GM19455 (cell line): ENCODE measurements around the gene EMC8.
A peak's percentile ranks its signal among the peaks of the same experiment; 100 is the strongest.
"Not testable (repeated sequence)": the region's sequence is repeated elsewhere in the genome, so short reads cannot be mapped to it uniquely, and the experiment has no call there.

Source experiments
- ATAC-seq: cut with Tn5 transposase; IDR thresholded peaks from one replicate; pipeline ENCODE4 v1.9.1; 2021; ENCODE audit not compliant: unreplicated experiment

Gene EMC8

GRCh38 chr16:85816159-85816558, 16.8 kb upstream of the EMC8 start:
- ATAC-seq: no peak

DNA sequence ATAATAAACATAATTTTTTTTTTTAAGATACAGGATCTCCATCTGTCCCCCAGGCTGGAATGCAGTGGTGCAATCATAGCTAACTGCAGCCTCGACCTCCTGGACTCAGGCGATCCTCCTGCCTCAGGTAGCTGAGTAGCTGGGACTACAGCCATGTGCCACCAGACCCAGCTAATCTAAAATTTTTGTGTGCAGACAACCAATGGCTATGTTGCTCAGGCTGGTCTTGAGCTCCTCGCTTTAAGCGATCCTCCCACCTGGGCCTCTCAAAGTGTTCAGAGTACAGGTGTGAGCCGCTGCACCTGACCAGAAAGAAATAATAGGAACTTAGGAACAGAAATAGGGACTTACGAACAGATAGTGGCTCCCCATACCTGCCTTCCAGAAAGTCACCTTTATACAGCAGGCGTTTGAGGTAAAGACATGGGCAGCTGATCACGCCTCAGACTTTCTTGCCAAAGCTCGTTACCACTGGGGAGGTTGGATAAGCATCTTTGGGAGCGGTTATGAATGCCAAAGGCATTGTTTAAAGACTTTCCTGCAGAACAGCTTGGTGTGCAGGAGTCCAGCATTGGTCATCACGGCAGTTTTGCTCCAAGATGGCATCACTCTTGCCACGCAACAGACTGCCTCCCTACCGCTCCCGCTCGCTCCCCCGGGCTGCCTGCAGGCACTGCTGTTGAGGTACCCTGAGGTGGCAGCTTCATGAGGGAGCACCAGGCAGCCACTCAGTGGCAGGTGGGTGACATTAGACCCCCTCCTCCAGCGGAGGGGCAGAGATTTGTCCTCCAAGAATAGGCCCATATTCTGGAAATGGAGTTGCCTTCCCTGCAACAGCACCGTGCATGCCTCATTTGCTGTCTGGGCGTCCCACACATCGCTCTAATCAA, 13.7 kb upstream of the EMC8 start:
- ATAC-seq: no peak

DNA sequence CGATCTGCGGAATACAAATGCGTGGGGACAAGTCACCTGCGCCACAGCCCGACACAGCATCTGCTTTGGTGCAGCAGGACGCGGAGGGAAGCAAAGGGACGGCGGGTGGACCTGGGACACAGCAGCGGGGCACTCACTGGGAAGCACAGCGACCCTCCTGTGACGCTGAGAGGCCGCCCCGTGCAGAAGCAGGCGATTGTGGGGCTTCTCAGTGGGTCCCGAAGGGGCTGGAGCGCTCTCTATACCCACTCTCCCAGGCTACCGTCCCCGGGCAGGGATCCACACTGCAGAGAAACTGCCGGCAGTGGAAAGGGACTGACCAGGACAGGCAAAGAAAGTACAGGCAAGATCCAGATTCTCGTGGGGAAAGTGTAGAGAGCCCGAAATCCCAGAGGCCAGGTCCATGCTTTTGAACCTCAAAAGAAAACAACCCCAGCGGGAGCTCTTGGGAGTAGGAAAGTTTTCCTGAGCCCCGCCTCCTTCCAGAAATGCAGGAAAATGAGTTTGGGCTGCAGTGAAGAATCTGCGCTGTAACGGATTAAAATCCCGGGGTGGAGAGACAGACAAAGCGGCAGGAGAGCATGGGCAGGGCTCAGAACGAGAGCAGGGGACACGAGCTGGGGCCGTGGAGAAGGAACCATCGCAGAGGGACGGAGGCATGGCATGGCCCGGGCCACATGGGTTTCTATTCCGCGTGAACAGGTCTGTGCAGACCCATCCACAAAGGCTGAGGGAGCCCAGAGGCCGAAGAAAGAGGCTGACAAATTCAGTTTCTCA, 12.9 kb upstream of the EMC8 start:
- no peak for ATAC-seq

- no peak for ATAC-seq
Observed at GRCh38 chr16:85810742-85811115, 11.4 kb upstream of the EMC8 start.

DNA sequence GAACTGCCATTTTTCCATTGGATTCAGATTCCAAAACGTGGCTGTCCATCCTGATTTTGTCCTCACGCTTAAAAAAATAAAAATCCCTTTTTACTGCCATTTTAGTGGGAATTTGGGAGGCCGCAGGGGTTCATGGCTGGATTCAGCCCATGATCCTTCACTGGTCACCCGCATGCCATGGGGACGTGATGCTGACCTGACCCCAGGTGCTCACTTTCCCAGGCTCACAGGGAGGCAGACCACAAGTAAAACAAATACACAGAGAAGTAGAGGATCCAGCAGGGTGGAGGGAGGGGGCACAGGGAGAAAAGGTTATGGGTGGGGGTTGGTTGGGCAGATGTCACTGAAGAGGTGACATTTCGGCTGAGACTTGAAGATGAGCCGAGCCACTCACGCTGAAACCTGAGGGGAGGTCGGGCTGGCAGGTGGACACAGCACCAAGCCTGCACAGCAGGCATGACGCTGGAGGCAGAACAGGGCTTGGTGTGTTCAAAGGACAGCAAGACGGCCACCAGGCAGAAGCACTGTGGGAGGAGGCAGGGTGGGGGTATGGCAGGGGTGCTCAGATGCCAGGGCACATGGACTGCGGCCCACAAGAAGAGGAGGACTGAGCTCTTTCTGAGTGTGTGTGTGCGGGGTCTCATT, 10.9 kb upstream of the EMC8 start:
- no peak for ATAC-seq

DNA sequence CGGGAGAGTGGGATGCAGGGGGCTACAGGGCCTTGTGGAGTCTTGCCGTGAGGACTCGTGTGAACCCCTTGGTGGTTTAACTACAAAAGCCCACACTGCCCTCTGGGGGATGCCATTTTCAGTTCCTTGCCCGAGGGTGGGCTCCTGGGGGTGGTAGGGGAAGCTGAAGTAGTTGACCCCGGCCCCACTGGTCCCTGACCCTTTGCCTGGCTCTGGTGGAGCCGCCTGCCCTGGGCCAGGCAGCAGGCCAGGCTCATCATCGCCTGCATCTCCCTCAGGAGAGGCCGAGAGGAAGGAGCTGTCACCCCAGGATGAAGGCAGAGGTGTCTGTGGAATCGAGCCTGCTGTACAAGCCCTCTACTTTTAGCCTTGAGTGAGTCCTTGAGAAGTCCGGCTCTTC, 10.3 kb upstream of the EMC8 start:
- ATAC-seq: no peak

GRCh38 chr16:85808926-85809325, 9.6 kb upstream of the EMC8 start:
- ATAC-seq: no peak

- not testable (repeated sequence) for ATAC-seq
Observed at GRCh38 chr16:85808104-85808503, 8.8 kb upstream of the EMC8 start.

- not testable (repeated sequence) for ATAC-seq
Observed at GRCh38 chr16:85807340-85807739, 8.0 kb upstream of the EMC8 start.

- no peak for ATAC-seq
Observed at GRCh38 chr16:85806539-85806938, 7.2 kb upstream of the EMC8 start.

GRCh38 chr16:85805442-85806045, 6.2 kb upstream of the EMC8 start:
- ATAC-seq: no peak

DNA sequence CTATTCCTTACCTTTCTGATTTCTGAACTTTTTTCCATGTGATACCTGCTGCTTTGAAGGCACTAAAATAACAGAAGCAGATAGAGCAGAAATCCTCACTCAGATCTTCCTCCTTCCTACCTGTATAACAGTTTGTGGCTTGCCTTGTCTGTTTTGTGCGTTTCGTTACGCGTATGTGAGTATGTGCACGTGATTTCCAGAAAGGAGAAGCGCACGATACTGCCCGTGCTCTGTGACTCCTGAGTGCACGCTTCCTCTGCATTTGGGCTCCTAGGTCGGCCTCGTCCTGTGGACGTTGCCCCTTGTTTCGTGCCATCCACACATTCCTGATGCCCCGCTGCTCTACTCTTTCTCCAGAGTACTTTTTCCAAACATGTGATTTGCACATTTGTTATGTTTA, 4.2 kb upstream of the EMC8 start:
- ATAC-seq: no peak

- ATAC-seq: peak; percentile 17
Observed at GRCh38 chr16:85800321-85800669, 951 bp upstream of the EMC8 start.

DNA sequence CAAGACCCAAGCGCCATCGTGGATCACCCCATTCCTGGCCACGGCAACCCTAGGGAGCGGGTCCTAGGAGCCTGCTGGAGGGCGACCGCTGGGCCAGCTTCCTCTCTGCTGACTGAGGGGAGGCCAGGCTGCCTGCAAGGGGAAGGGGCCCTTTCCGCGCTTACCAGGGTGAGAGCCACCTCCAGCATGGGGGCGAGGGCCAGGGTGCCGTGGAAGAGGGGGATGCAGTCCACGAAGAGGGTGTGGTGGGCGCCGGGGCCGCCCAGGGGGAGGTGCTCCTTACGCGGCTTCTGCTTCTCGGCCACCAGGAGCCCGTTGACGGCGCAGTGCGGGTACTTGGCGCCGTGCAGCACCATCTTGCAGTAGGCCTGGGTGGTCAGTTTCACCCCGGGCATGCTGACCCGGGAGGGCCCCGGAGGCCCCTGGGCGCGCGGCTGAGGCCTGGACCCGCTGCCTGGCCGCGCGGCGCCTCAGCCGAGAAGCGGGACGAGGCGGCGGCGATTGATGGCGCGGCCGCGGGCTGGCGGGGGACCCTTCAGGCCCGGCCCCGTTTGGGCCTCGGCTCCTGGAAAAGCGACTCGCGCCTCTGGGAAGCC, 345 bp downstream of the EMC8 start:
- ATAC-seq: peak; percentile 23

DNA sequence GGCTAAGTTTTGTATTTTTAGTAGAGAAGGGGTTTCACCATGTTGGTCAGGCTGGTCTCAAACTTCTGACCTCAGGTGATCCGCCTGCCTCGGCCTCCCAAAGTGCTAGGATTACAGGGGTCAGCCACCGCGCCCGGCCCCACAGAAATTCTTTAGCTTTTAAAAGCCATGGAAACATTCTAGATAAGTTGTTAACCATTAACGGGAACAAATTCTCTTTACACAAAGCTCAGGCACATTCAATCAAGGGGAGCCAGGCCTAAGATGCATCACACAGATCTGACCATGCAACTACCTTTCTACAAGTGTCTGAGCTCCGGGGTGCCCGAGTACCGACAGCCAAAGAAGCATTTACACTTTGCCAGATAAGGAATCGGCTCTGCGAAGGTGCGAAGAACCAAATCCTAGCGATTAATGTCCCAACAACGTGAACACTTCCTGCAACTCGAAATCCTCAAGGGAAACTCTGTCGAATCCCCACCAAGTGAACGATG, 1.0 kb downstream of the EMC8 start:
- no peak for ATAC-seq

GRCh38 chr16:85796599-85796998, 2.7 kb downstream of the EMC8 start:
- no peak for ATAC-seq

DNA sequence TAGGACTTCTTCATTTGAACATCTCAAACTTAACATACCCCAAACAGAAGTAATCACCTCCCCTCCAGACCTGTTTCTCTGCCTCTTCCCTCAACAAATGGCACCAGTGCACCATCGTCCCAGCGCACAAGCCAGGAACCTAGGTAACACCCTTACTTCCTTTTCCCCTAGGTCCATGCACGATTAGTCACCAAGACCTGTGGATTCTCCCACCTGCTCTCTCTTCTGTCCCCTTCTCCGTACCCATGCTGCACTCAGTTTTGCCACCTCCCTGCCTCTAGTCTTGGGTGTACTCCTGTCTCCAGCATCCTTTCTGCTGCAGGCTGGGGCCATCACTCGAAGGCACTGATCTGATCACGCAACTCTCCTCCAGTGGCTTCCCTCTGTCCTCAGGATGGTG, 3.2 kb downstream of the EMC8 start:
- ATAC-seq: no peak

DNA sequence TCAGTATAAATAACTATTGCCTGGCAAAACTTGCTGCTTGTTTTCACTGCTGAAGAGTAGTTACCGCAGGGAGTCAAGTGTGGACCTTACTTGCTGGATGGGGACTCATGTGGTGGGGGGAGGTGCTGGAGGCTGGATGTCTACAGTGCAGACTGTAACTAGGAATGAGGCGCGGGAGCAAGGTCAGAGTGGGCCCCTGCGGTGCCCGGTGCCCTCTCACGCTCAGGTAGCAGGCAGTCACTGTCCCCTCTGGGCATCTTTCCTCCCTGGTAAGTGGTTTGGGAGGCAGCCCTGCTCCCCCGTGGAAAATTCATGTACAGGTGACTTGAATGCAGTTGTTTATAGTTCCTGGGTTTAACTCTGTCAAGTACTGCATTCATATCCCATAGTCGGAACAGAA, 4.6 kb downstream of the EMC8 start:
- no peak for ATAC-seq

- no peak for ATAC-seq
Observed at GRCh38 chr16:85793662-85794298, 5.6 kb downstream of the EMC8 start.

- no peak for ATAC-seq
Observed at GRCh38 chr16:85789773-85790172, 9.6 kb downstream of the EMC8 start.
